GM12874 (cell line): ENCODE results near the gene C1QTNF1.

ENCODE experiments used
- TF ChIP-seq, protein P1 (sequence below): IDR thresholded peaks from 2 replicates; pipeline ENCODE4 v1.5.1; 2011; ENCODE audit warnings: low read depth, mild to moderate bottlenecking, control low read depth, low read length, moderate library complexity; ENCODE audit not compliant: insufficient read depth

C1QTNF1 gene

DNA sequence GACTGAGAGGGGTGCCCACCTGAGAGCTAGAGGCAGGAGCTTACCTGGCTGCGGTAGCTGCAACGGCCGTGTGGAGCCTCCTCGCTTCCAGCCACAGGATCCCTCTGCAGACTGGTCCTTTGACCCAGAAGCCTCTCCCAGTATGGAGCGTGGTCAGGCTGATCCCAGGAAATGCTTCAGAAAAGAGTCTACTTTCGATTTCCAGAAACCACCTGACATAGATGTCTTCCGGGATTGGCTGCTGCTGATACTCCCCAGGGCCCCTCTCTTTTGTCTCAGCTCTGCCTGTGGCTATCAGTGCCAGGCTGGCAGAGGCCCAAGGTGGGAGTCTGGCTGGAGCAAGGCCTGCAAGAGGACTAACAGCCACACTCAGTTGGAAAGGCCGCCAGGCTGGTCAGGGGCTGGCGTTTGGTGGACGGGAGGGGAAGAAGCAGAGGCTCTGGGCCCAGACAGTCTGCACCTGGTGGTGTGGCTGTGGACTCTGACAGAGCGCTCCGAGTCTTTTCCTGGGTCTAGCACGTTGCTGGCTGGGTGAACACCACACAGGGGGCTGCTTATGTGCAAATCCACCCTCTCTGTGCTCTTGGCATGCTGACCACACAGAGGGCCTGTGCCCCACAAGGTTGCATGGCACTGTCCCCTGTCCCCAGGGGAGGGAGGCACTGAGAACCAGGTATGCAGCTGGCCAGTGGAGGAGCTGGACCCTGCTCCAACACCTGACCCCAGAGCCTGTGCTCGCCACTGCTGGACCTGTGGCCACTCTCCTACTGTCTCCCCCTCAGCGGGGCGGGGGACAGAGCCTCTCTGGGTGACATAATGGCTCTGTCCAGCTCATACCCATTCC is 44.0 kb upstream of the C1QTNF1 start, which contains the start of gene LGALS3BP:
Gene LGALS3BP (minus strand): TSS at position 144 of the 844 bp plus-strand sequence. CDS start 2,732 bp downstream, outside the sequence.
- TF ChIP-seq, protein P1, sequence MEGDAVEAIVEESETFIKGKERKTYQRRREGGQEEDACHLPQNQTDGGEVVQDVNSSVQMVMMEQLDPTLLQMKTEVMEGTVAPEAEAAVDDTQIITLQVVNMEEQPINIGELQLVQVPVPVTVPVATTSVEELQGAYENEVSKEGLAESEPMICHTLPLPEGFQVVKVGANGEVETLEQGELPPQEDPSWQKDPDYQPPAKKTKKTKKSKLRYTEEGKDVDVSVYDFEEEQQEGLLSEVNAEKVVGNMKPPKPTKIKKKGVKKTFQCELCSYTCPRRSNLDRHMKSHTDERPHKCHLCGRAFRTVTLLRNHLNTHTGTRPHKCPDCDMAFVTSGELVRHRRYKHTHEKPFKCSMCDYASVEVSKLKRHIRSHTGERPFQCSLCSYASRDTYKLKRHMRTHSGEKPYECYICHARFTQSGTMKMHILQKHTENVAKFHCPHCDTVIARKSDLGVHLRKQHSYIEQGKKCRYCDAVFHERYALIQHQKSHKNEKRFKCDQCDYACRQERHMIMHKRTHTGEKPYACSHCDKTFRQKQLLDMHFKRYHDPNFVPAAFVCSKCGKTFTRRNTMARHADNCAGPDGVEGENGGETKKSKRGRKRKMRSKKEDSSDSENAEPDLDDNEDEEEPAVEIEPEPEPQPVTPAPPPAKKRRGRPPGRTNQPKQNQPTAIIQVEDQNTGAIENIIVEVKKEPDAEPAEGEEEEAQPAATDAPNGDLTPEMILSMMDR, result no peak

DNA sequence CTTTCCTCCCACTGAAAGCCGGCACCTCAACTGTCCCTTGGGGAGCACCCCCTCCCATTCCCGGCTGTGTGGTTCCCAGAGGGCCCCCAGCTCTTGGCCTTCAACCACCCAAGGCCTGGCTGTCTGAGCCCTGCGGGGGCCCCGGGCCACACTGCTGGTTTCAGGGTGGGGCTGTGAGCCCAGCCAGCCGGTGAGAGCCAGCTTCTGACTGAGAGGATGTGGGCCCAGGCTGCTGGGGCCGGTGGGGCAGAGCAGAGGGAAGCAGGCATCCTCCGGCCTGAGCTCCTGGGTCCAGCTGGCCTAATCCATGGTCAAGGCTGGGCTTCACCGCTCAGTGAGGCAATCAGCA is 43.4 kb upstream of the C1QTNF1 start:
- TF ChIP-seq, protein P1, result no peak

DNA sequence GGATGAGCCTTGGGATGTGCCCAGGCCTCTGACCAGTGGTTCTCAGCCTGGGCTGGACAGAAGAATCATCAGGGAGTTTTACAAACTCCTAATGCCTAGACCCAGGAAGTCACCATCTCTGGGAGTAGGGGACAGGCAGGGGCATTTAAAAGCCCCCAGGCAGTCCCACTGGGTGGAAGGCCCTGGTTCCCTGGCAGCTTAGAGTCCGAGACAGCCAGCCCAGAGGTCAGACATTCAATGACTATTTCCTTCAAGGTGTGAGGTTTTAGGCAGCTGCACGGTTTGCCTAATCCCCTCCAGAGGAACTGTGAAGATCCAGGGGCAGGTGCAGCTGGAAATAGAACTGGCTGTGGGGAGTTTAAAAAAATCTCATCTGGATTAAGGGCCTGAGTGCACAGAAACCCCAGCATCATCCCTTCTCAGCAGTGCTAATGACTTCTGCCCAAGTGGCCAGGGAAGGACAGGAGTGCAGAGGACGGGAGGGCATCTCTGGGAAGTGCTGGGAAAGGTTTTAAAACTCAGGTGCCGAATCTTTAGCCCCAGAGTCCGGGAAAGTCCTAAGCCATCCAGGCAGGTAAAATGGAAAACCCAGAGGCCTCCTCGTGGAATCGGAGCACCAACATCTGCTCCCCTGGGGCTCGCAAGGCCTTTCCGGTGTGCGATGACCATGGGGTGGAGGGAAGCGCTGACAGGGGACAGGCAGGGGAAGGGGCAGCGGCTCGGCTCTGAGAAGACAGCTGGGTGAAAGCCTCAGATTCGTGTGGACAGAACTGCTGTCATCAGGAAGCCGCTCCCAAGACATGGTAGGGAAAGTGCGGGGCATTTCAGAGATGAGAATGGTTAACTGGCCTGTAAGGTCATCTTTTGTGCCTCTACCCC is 42.7 kb upstream of the C1QTNF1 start:
- TF ChIP-seq, protein P1, result no peak

GRCh38 chr17:78985395-78985794 is 38.6 kb upstream of the C1QTNF1 start:
- TF ChIP-seq, protein P1, result no peak

GRCh38 chr17:78986048-78986648 is 37.8 kb upstream of the C1QTNF1 start:
- TF ChIP-seq, protein P1, result no peak

DNA sequence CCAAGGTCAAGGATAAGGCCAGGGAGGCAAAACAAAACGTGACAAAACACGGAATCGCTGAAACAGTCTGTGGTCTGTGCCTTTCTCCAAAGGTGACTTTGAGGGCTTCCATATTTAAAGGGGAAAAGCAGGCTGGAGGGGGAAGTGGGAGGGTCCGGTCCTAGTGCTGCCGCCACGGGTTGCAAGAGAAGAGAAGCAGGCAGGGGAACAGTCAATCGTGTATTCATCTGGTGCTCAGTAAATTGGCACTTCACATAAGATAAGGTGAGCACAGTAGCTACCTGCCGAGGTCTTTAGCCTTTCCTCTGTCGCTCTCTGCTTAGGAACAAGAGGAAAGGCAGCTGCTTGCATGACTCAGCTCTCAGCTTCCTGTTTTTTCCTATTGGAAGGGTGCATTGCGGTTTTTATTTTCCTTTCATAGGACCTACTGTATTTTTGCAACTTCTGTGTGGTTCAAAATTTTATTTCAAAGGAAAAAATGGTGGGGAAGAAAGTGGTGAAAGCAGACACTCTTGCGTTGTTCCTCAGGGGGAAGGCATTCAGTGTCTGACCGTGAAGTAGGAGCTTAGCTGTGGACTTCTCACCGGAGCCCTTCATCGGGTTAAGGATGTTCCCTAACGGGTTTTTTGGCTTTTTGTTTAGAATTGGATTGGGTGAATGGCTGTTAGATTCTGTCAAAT is 37.2 kb upstream of the C1QTNF1 start:
- TF ChIP-seq, protein P1, result no peak
